ENCODE measurements around the gene NUDT4B. TPM values are rescaled to one million over a fixed set of nuclear protein-coding genes. Genes with fewer than 3 reads are reported as not detected.
"Not testable (repeated sequence)": the region's sequence is repeated elsewhere in the genome, so short reads cannot be mapped to it uniquely, and the experiment has no call there.

Gene NUDT4B
- total and polyA plus RNA-seq, 4 donors: 0.25 to 21.0 (median 3.9) TPM

GRCh38 chr1:148712353-148712752 is 36.2 kb upstream of the NUDT4B start:
- H3K4me1 ChIP-seq (ENCODE audit: control insufficient read depth in 4 of 4, insufficient read depth in 4 of 4, low read length in 3 of 4); DNase-seq (ENCODE audit: low spot score); H3K9ac ChIP-seq (ENCODE audit: low read depth in 1 of 2, low read length in 2 of 2); H3K36me3 ChIP-seq (ENCODE audit: control insufficient read depth in 4 of 4, insufficient read depth in 3 of 4, low read depth in 1 of 4, low read length in 3 of 4); H3K27me3 ChIP-seq (ENCODE audit: control insufficient read depth in 4 of 4, insufficient read depth in 4 of 4, low read length in 3 of 4); H3K27ac ChIP-seq (ENCODE audit: low read depth in 1 of 2, low read length in 2 of 2); H3K4me3 ChIP-seq (ENCODE audit: low read depth in 1 of 3, low read length in 3 of 3); H3K9me3 ChIP-seq (ENCODE audit: control insufficient read depth in 4 of 4, low read length in 3 of 4): not testable (repeated sequence)
- WGBS: 53% methylated on average over 1 of the region's 1 CpG

DNA sequence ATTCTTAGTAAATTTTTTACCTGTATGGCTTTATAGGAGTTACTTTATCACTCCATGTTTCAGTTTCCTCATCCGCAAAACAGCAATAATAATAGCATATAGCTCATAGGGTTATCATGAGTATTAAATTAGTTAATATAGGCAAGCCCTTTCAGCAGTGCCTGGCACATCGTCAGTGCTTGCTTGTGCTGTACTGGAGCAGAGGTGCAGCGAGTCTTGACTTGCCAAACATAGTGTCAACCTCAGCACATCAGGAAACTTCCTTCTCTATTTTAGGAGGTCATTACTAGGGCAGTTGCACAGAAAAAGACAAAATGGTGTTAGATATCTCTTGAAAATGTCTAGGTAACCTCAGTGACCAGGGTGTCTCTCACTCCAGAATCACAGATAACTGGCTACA is 33.1 kb upstream of the NUDT4B start:
- WGBS: no CpG with 5 or more reads among the region's 3 CpGs
- not testable (repeated sequence) for H3K36me3 ChIP-seq (ENCODE audit: control insufficient read depth in 4 of 4, insufficient read depth in 3 of 4, low read depth in 1 of 4, low read length in 3 of 4); H3K4me3 ChIP-seq (ENCODE audit: low read depth in 1 of 3, low read length in 3 of 3); H3K9ac ChIP-seq (ENCODE audit: low read depth in 1 of 2, low read length in 2 of 2); DNase-seq (ENCODE audit: low spot score); H3K27me3 ChIP-seq (ENCODE audit: control insufficient read depth in 4 of 4, insufficient read depth in 4 of 4, low read length in 3 of 4); H3K4me1 ChIP-seq (ENCODE audit: control insufficient read depth in 4 of 4, insufficient read depth in 4 of 4, low read length in 3 of 4); H3K27ac ChIP-seq (ENCODE audit: low read depth in 1 of 2, low read length in 2 of 2); H3K9me3 ChIP-seq (ENCODE audit: control insufficient read depth in 4 of 4, low read length in 3 of 4)

GRCh38 chr1:148716966-148717520 is 31.5 kb upstream of the NUDT4B start:
- not testable (repeated sequence) for H3K4me3 ChIP-seq (ENCODE audit: low read depth in 1 of 3, low read length in 3 of 3); H3K4me1 ChIP-seq (ENCODE audit: control insufficient read depth in 4 of 4, insufficient read depth in 4 of 4, low read length in 3 of 4); H3K27ac ChIP-seq (ENCODE audit: low read depth in 1 of 2, low read length in 2 of 2); DNase-seq (ENCODE audit: low spot score); H3K9me3 ChIP-seq (ENCODE audit: control insufficient read depth in 4 of 4, low read length in 3 of 4); H3K9ac ChIP-seq (ENCODE audit: low read depth in 1 of 2, low read length in 2 of 2); H3K36me3 ChIP-seq (ENCODE audit: control insufficient read depth in 4 of 4, insufficient read depth in 3 of 4, low read depth in 1 of 4, low read length in 3 of 4); H3K27me3 ChIP-seq (ENCODE audit: control insufficient read depth in 4 of 4, insufficient read depth in 4 of 4, low read length in 3 of 4)
- WGBS: no CpG with 5 or more reads among the region's 1 CpG

DNA sequence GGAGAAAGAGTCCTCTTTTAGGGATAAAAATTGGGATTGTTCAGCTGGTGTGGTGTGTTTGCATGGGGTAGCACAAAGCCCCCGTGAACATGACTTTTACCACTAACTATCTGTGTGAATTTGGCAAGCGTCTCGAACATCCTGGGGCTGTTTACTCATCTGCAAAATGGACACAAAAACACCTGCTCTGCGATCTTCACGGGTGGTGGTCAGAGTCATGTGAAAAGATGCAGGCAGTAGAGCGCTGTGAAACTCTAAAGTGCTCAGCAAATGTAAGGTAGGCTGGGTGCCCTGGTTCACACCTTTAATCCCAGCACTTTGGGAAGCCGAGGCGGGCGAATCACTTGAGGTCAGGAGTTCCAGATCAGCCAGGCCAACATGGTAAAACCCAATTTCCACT is 27.7 kb upstream of the NUDT4B start:
- not testable (repeated sequence) for H3K27ac ChIP-seq (ENCODE audit: low read depth in 1 of 2, low read length in 2 of 2); H3K4me3 ChIP-seq (ENCODE audit: low read depth in 1 of 3, low read length in 3 of 3); H3K9me3 ChIP-seq (ENCODE audit: control insufficient read depth in 4 of 4, low read length in 3 of 4); H3K36me3 ChIP-seq (ENCODE audit: control insufficient read depth in 4 of 4, insufficient read depth in 3 of 4, low read depth in 1 of 4, low read length in 3 of 4); H3K9ac ChIP-seq (ENCODE audit: low read depth in 1 of 2, low read length in 2 of 2); DNase-seq (ENCODE audit: low spot score); H3K27me3 ChIP-seq (ENCODE audit: control insufficient read depth in 4 of 4, insufficient read depth in 4 of 4, low read length in 3 of 4); H3K4me1 ChIP-seq (ENCODE audit: control insufficient read depth in 4 of 4, insufficient read depth in 4 of 4, low read length in 3 of 4)
- WGBS: no CpG with 5 or more reads among the region's 9 CpGs

GRCh38 chr1:148722758-148723157 is 25.8 kb upstream of the NUDT4B start:
- WGBS: no CpG with 5 or more reads among the region's 2 CpGs
- not testable (repeated sequence) for H3K36me3 ChIP-seq (ENCODE audit: control insufficient read depth in 4 of 4, insufficient read depth in 3 of 4, low read depth in 1 of 4, low read length in 3 of 4); H3K27ac ChIP-seq (ENCODE audit: low read depth in 1 of 2, low read length in 2 of 2); DNase-seq (ENCODE audit: low spot score); H3K9me3 ChIP-seq (ENCODE audit: control insufficient read depth in 4 of 4, low read length in 3 of 4); H3K27me3 ChIP-seq (ENCODE audit: control insufficient read depth in 4 of 4, insufficient read depth in 4 of 4, low read length in 3 of 4); H3K9ac ChIP-seq (ENCODE audit: low read depth in 1 of 2, low read length in 2 of 2); H3K4me1 ChIP-seq (ENCODE audit: control insufficient read depth in 4 of 4, insufficient read depth in 4 of 4, low read length in 3 of 4); H3K4me3 ChIP-seq (ENCODE audit: low read depth in 1 of 3, low read length in 3 of 3)

DNA sequence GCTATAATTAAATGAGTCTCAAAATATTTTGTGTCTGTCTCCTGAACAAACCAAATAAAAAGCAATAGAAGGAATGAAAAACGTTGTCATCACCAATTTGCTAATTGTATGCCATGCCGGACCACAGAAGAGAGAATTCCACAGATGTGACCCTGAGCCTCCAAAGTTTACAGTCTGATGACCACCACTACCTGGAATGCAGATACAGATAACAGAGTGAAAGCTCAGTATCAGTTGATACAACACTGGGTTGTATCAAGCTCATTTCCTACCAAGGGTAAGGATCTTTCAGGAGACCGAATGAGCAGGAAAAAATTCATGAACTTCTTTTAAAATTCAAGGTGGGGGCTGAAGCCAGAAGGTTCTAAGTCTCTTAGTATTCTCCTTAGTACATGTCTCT is 25.1 kb upstream of the NUDT4B start:
- H3K27ac ChIP-seq (ENCODE audit: low read depth in 1 of 2, low read length in 2 of 2); H3K9me3 ChIP-seq (ENCODE audit: control insufficient read depth in 4 of 4, low read length in 3 of 4); H3K9ac ChIP-seq (ENCODE audit: low read depth in 1 of 2, low read length in 2 of 2); H3K36me3 ChIP-seq (ENCODE audit: control insufficient read depth in 4 of 4, insufficient read depth in 3 of 4, low read depth in 1 of 4, low read length in 3 of 4); H3K4me1 ChIP-seq (ENCODE audit: control insufficient read depth in 4 of 4, insufficient read depth in 4 of 4, low read length in 3 of 4); H3K4me3 ChIP-seq (ENCODE audit: low read depth in 1 of 3, low read length in 3 of 3); DNase-seq (ENCODE audit: low spot score); H3K27me3 ChIP-seq (ENCODE audit: control insufficient read depth in 4 of 4, insufficient read depth in 4 of 4, low read length in 3 of 4): not testable (repeated sequence)
- no CpG with 5 or more reads among the region's 3 CpGs for WGBS

GRCh38 chr1:148724872-148725271 is 23.7 kb upstream of the NUDT4B start:
- no CpG with 5 or more reads among the region's 3 CpGs for WGBS
- not testable (repeated sequence) for H3K4me3 ChIP-seq (ENCODE audit: low read depth in 1 of 3, low read length in 3 of 3); H3K4me1 ChIP-seq (ENCODE audit: control insufficient read depth in 4 of 4, insufficient read depth in 4 of 4, low read length in 3 of 4); H3K27ac ChIP-seq (ENCODE audit: low read depth in 1 of 2, low read length in 2 of 2); H3K9me3 ChIP-seq (ENCODE audit: control insufficient read depth in 4 of 4, low read length in 3 of 4); DNase-seq (ENCODE audit: low spot score); H3K9ac ChIP-seq (ENCODE audit: low read depth in 1 of 2, low read length in 2 of 2); H3K36me3 ChIP-seq (ENCODE audit: control insufficient read depth in 4 of 4, insufficient read depth in 3 of 4, low read depth in 1 of 4, low read length in 3 of 4); H3K27me3 ChIP-seq (ENCODE audit: control insufficient read depth in 4 of 4, insufficient read depth in 4 of 4, low read length in 3 of 4)

GRCh38 chr1:148727862-148728261 is 20.7 kb upstream of the NUDT4B start:
- not testable (repeated sequence) for DNase-seq (ENCODE audit: low spot score); H3K4me3 ChIP-seq (ENCODE audit: low read depth in 1 of 3, low read length in 3 of 3); H3K9me3 ChIP-seq (ENCODE audit: control insufficient read depth in 4 of 4, low read length in 3 of 4); H3K4me1 ChIP-seq (ENCODE audit: control insufficient read depth in 4 of 4, insufficient read depth in 4 of 4, low read length in 3 of 4); H3K9ac ChIP-seq (ENCODE audit: low read depth in 1 of 2, low read length in 2 of 2); H3K27me3 ChIP-seq (ENCODE audit: control insufficient read depth in 4 of 4, insufficient read depth in 4 of 4, low read length in 3 of 4); H3K36me3 ChIP-seq (ENCODE audit: control insufficient read depth in 4 of 4, insufficient read depth in 3 of 4, low read depth in 1 of 4, low read length in 3 of 4); H3K27ac ChIP-seq (ENCODE audit: low read depth in 1 of 2, low read length in 2 of 2)
- WGBS: no CpG with 5 or more reads among the region's 2 CpGs

GRCh38 chr1:148729128-148729527 is 19.4 kb upstream of the NUDT4B start:
- not testable (repeated sequence) for H3K36me3 ChIP-seq (ENCODE audit: control insufficient read depth in 4 of 4, insufficient read depth in 3 of 4, low read depth in 1 of 4, low read length in 3 of 4); H3K4me1 ChIP-seq (ENCODE audit: control insufficient read depth in 4 of 4, insufficient read depth in 4 of 4, low read length in 3 of 4); H3K27me3 ChIP-seq (ENCODE audit: control insufficient read depth in 4 of 4, insufficient read depth in 4 of 4, low read length in 3 of 4); H3K9me3 ChIP-seq (ENCODE audit: control insufficient read depth in 4 of 4, low read length in 3 of 4); DNase-seq (ENCODE audit: low spot score); H3K27ac ChIP-seq (ENCODE audit: low read depth in 1 of 2, low read length in 2 of 2); H3K4me3 ChIP-seq (ENCODE audit: low read depth in 1 of 3, low read length in 3 of 3); H3K9ac ChIP-seq (ENCODE audit: low read depth in 1 of 2, low read length in 2 of 2)
- WGBS: no CpG with 5 or more reads among the region's 3 CpGs

Data from liver (tissue), 9 donors.